GM19395 (cell line): ENCODE data around the gene CYP4X1.
"Not testable (repeated sequence)": the region's sequence is repeated elsewhere in the genome, so short reads cannot be mapped to it uniquely, and the experiment has no call there.

Source experiments
- ATAC-seq: cut with Tn5 transposase; IDR thresholded peaks from one replicate; pipeline ENCODE4 v1.9.1; 2021; ENCODE audit warnings: mild to moderate bottlenecking, moderate library complexity; ENCODE audit not compliant: unreplicated experiment

Gene CYP4X1

GRCh38 chr1:47069080-47069479 lies 45.6 kb downstream of the CYP4X1 start:
- not testable (repeated sequence) for ATAC-seq

DNA sequence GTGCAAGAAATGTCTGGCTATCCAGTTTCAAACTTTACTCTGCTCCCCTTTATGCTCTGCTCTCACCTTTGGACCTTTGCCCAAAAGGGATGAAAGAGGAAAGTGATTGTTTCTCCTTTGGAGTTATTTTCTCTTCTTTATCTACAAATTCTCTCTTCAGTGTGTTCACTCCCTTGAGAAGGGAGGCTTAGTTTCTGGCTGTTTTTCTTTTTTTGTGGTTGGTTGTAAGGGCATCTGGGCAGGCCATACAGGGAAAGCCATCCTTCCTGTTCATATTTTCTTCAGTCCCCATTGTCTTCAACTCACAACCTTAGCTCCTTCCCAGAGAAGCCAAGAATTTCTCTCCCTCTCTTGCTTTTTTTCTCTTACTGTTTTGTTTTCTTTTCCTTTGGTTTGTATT lies 46.0 kb downstream of the CYP4X1 start:
- ATAC-seq, result not testable (repeated sequence)

DNA sequence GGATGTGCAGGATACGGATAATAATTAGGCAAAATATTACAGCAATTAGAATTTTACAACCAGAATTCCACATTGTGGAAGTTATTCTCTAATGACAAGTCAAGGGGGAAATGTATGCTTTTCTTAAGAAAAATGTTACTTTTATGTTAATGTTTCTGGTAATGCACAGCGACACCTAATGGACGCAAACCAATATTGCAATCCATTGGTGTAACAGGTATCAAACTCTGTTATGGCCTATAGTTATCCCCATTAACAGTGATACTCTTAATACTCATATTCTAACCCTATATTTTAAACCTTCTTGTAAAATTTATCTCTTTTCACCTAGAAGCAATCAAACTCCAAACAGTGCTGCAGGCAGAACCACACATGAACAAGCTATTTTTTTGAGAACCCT lies 65.9 kb downstream of the CYP4X1 start:
- ATAC-seq, result not testable (repeated sequence)

DNA sequence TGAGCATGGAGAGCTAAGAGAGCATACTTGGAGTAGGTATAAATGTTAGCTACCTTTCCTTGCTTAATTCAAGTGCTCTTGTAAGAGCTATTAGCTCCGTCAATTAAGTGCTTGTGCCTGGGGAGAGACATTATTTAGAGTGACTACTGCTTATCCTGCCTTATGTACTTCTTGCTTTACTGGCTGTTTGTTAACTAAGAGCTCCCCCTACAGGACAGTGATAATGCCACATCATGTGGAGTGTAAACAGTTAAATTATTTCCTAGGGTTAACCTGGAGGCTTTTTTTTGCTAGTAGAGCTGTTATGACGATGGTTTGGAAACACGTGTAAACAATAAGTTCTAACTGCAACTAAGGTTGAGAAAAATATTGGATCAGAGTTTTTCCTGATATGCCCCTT lies 68.0 kb downstream of the CYP4X1 start:
- ATAC-seq, result not testable (repeated sequence)
